Breast epithelium (tissue), 3 donors: ENCODE results near the gene CEACAM5.

Source experiments
- POLR2A ChIP-seq: fragments of 450-650 bp; IDR thresholded peaks from one replicate; pipeline ENCODE4 v1.6.1; 2016; ENCODE audit warnings: antibody characterized with exemption, mild to moderate bottlenecking, moderate library complexity
- POLR2AphosphoS5 ChIP-seq, 3 donors: sonication (generic); formaldehyde crosslinking; IDR thresholded peaks; one replicate each; pipeline ENCODE4 v1.6.1; 2017; ENCODE audit warnings: antibody characterized with exemption in 3 of 3

DNA sequence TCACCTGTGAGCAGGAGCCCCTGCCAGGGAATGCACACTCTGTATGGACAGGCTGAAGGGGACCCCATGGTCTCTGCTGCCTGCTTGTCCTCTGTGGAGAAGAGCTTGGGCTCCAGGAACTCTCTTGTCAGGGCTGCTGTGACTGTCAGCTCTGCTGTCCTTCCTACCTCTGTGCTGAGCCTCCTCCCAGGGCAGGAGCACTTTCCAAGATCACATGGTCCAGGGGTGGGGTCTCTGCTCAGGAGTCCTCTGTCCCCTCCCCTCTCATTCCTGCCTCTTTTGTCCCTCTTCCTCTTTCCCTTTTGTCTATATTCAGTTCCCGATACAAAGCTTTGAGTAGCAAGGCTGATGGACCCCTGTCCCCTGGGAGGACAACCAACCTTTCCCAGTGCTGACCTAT, 20.3 kb upstream of the CEACAM5 start, which contains the start of gene CEACAM7:
- no peak for TF ChIP-seq POLR2A
- TF ChIP-seq POLR2AphosphoS5 (IDR thresholded peaks at IDR 0.05) = no peak
